ENCODE data around the gene TMEM30B.

- TF ChIP-seq CTCF (IDR thresholded peaks at IDR 0.05) (no peak), POLR2A (IDR thresholded peaks at IDR 0.05) (no peak)
Measured at GRCh38 chr14:61257469-61258057, 23.6 kb downstream of the TMEM30B start.

Data from adrenal gland (tissue), 5 donors.